Stimulated activated CD4-positive, alpha-beta T cell treated with anti-CD3 and anti-CD28 coated beads, TNF-alpha, amount 100 ng/mL, for 1 hour (primary cell): ENCODE measurements around the gene OR10H4.
"Not testable (repeated sequence)": the region's sequence is repeated elsewhere in the genome, so short reads cannot be mapped to it uniquely, and the experiment has no call there.

ENCODE experiments used
- DNase-seq, 3 donors: peaks; one replicate each; pipeline ENCODE4 v3.0.0-alpha.2; 2020; ENCODE audit warnings: low read depth in 3 of 3, low spot score in 1 of 3

OR10H4 gene

GRCh38 chr19:15937771-15938170 is 11.0 kb upstream of the OR10H4 start:
- DNase-seq = no peak

DNA sequence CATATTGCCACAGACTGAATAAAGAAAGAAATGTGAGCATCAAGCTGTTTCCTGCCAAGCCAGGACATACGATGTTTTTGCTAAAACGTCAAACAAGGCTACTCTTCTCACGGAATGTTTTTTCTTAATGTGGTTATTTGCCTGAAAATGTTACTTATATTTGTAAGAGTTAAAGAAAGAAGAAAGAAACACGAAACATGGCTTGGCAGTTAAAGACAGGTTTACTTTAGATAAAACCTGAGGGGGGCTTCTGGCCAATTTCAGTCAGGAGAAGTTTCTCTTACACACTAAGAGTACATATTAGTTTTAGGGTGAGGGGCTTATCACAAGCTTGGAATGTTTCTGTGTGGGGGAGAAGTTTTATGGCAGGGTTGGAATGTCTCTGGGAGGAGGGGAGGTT is 4.4 kb upstream of the OR10H4 start:
- DNase-seq = no peak

DNA sequence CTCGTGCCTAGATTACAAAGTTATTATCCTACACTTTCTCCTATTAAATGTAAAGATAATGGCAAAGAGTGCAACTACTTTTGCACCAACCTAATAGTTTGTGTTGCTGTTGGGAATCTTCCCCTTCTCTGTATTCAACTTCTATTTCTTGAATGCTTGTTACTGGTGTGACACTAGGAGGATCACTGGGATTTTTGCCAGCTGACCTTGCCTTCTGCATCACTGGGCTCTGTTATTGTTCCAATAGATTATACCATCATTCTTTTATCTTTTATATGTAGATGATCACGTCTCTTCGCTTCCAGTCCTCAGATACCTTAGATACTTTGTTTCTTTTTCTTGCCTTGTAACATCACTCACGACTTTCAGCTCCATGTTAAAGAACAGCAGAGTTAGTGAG is 3.5 kb upstream of the OR10H4 start:
- no peak for DNase-seq

DNA sequence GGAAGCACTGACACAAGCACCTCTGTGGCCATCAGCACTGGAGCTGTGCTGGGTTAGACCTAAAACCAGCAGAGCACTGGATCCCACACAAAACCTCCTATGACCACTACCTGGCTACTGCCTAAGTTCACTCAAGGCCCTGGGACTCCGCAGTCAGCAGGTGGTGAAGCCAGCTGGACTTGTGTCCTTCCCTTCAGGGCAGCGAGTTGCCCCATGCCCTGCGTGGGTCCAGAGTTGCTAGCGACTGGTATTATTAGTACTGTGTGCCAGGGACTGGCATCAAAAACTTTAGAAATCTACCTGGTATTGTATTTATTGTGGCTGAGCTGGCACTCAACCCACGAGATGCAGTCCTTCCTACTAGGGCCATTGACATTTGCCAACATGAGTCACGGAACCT is 6.0 kb downstream of the OR10H4 start:
- DNase-seq = no peak

- no peak for DNase-seq
Measured at GRCh38 chr19:15962319-15962718, 13.5 kb downstream of the OR10H4 start.

- DNase-seq = no peak
Measured at GRCh38 chr19:15964231-15964630, 15.4 kb downstream of the OR10H4 start.

- no peak for DNase-seq
Measured at GRCh38 chr19:15971224-15971780, 22.5 kb downstream of the OR10H4 start.

DNA sequence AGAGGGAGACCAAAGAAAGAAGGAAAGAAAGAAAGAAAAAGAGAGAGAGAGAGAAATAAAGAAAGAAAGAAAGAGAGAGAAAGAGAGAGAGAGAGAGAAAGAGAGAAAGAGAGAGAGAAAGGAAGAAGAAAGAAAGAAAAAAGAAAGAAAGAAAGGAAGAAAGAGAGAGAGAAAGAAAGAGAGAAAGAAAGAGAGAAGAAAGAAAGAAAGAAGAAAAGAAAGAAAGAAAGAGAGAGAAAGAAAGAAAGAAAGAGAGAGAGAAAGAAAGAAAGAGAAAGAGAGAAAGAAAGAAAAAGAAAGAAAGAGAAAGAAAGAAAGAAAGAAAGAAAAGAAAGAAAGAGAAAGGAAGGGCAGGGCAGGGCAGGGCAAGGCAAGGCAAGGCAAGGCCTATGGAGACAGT is 23.2 kb downstream of the OR10H4 start:
- DNase-seq = not testable (repeated sequence)

DNA sequence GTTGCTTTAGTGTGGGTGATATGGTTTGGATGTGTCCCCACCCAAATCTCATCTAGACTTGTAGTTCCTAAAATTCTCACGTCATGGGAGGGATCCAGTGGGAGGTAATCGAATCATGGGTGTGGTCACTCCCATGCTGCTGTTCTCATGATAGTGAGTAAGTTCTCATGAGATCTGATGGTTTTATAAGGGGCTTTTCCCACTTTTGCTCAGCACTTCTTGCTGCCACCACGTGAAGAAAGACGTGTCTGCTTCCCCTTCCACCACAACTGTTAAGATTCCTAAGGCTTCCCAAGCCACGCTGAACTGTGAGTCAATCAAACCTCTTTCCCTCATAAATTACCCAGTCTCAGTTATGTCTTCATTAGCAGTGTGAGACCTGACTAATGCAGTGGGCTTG is 26.0 kb downstream of the OR10H4 start:
- DNase-seq = no peak

DNA sequence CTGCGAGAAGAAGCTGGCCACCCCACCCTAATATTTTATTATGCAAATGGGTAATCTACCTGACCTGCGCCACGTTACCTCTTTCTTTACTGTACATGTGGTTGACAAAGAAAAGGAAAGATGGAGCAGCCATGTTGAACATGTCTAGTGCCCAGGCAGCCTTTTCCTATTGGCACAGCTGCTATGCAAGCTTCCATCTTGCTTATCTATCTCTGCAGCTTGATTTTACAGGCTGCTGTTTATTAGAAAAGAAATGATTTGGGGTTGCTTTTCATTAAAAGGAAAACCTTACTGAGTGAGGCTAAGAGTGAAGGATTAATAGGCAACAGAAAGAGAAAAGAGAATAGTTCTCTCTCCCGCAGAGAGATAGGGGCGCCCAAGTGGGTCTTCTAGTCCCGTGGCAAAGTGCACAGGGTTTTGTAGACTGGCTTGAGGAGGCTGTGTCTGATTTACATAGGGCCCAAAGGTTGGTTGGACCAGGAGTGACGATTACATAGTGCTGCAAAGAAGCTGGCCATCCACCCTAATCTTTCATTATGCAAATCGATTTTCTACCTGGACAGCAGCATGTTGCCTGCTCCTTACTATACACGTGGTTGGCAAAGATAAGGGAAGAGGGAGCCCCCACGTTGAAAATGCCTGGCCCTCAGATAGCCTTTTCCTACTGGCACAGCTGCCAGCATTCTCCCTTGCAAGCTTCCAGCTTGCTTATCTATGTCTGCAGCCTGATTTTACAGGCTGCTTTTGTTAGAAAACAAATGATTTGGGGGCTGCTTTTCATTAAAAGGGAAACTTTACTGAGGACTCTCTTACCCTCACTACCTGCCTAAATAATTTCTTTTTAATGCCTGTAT is 28.3 kb downstream of the OR10H4 start:
- no peak for DNase-seq

DNA sequence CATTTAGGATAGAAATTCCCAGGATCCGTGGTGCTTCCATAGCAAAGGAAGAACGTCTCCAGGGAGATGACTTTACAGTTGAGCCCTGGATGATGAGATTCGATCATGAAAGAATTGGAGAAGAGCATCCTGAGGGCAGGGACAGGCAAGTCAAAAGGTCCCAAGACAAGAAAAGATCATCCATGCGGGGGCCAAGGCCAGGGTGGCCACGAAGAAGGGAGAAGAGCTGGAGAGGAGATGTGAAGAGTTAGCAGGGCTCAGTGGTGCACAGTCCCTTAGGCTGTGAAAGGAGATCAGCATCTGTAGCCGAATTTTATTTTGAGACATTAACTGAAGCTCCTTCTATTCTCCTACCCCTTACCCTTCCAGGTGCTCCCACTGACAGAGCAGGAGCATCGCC is 28.9 kb downstream of the OR10H4 start:
- DNase-seq = no peak

DNA sequence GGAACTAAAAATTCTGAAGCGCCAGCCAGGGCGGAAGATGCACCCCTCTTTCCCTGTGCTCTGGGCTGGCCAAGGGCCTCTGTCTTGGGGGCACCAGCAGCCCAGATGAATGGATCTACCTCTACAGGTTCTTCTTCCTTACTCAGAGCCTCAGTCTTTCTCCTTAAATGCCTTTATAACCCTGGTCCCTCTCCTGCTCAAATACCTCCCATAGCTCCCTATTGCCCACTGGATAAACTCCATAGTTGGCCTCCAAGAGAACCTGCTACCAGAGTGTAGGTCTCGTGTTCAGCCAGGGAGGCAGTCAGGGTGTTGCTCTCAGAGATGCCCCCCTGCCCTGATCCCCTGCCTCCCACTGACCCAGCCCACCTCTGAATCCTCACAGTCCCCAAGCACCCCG is 30.5 kb downstream of the OR10H4 start:
- no peak for DNase-seq

DNA sequence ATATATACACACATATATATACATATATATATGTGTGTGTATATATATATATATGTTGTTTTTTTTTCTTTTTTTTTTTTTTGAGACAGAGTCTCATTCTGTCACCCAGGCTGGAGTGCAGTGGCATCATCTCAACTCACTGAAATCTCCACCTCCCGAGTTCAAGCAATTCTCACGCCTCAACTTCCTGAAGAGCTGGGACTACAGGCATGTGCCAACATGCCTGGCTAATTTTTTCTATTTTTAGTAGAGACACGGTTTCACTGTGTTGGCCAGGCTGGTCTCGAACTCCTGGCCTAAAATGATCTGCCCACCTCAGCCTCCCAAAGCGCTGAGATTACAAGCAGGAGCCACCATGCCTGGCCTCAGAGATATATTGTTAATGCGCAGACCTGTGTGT is 37.0 kb downstream of the OR10H4 start:
- DNase-seq = not testable (repeated sequence)

DNA sequence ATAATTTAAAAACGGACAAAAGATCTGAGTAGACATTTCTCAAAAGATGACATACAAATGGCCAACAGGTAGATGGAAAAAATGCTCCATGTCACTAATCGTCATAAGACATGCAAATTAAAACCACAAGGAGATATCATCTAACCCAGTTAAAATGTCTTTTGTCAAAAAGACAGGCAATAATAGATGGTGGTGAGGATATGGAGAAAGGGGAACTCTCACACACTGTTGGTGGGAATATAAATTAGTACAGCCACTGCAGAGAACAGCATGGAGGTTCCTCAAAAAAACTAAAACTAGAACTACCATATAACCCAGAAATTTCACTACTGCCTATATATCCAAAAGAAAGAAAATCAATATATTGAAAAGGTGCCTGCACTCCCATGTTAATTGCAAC is 37.9 kb downstream of the OR10H4 start:
- DNase-seq = no peak

- no peak for DNase-seq
Measured at GRCh38 chr19:15989889-15990288, 41.1 kb downstream of the OR10H4 start.

GRCh38 chr19:15991602-15992001 is 42.8 kb downstream of the OR10H4 start:
- no peak for DNase-seq

DNA sequence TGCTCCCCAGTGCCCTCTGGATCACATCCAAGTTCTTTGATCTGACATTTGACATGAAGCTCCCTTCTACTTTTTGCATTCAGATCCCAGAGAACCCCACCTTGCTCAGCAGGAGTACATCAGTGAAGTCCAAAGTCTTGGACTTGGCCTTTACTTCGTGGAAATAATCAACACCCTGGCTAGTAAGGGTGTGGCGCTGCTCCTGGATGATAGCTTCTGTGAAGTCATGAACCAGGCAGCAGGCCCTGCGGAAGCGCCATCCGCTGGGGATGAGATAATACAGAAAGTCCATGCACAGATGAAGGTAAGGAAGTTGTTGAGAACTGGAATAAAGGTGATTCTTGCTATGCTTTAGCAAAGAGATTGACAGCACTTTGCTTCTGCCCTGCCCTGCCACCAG is 43.2 kb downstream of the OR10H4 start:
- DNase-seq = no peak

DNA sequence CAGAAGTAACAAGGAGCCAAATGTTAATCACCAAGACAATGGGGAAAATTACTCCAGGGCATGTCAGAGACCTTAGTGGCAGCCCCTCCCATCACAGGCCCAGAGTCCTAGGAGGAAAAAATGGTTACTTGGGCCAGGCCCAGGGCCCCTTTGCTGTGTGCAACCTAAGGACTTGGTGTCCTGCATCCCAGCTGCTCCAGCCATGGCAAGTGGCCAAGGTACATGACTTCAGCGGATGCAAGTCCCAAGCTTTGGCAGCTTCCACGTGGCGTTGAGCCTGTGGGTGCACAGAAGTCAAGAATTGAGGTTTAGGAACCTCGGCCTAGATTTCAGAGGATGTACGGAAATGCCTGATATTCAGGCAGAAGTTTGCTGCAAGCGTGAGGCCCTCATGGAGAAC is 46.7 kb downstream of the OR10H4 start:
- no peak for DNase-seq

GRCh38 chr19:15998166-15998565 is 49.4 kb downstream of the OR10H4 start:
- no peak for DNase-seq
